Hepatocyte (in vitro differentiated cells): ENCODE data around the gene GAREM2. TPM values are rescaled to one million over a fixed set of nuclear protein-coding genes. Genes with fewer than 3 reads are reported as not detected.

ENCODE experiments used
- DNase-seq: peaks from one replicate; pipeline ENCODE4 v3.0.0-alpha.2; 2016; ENCODE audit warnings: low spot score
- H2AFZ ChIP-seq: fragments of 200-600 bp; sonication (generic); 2 replicates; pipeline ENCODE4 v1.6.0; 2016; ENCODE audit warnings: antibody characterized with exemption, mild to moderate bottlenecking
- H3K27ac ChIP-seq: fragments of 200-600 bp; sonication (generic); 2 replicates; pipeline ENCODE4 v1.5.1; 2016; ENCODE audit warnings: mild to moderate bottlenecking
- H3K27me3 ChIP-seq: fragments of 200-600 bp; sonication (generic); 2 replicates; pipeline ENCODE4 v1.6.1; 2016
- H3K36me3 ChIP-seq: fragments of 200-600 bp; sonication (generic); replicated peaks from 2 replicates; pipeline ENCODE4 v1.5.1; 2016; ENCODE audit warnings: low read depth; ENCODE audit not compliant: insufficient read depth
- H3K4me1 ChIP-seq: fragments of 200-600 bp; sonication (generic); 2 replicates; pipeline ENCODE4 v1.5.1; 2016; ENCODE audit warnings: mild to moderate bottlenecking, moderate library complexity; ENCODE audit not compliant: insufficient read depth
- H3K4me2 ChIP-seq: fragments of 200-600 bp; sonication (generic); 2 replicates; pipeline ENCODE4 v1.6.0; 2016
- H3K4me3 ChIP-seq: fragments of 200-600 bp; sonication (generic); 2 replicates; pipeline ENCODE4 v1.5.1; 2016; ENCODE audit warnings: mild to moderate bottlenecking
- H3K79me2 ChIP-seq: fragments of 200-600 bp; sonication (generic); 2 replicates; pipeline ENCODE4 v1.6.0; 2017; ENCODE audit warnings: mild to moderate bottlenecking
- H3K9me2 ChIP-seq: fragments of 200-600 bp; sonication (generic); replicated peaks from 2 replicates; pipeline ENCODE4 v1.6.0; 2017; ENCODE audit warnings: mild to moderate bottlenecking; ENCODE audit not compliant: insufficient read depth
- H3K9me3 ChIP-seq: fragments of 200-600 bp; sonication (generic); 2 replicates; pipeline ENCODE4 v1.5.1; 2016; ENCODE audit warnings: low read depth, mild to moderate bottlenecking
- H4K20me1 ChIP-seq: fragments of 200-600 bp; sonication (generic); 2 replicates; pipeline ENCODE4 v1.6.0; 2016; ENCODE audit warnings: mild to moderate bottlenecking; ENCODE audit not compliant: insufficient read depth, poor library complexity, severe bottlenecking
- CTCF ChIP-seq: fragments of 200-600 bp; sonication (generic); IDR thresholded peaks from 2 replicates; pipeline ENCODE4 v1.5.1; 2016; ENCODE audit warnings: antibody characterized with exemption, mild to moderate bottlenecking; ENCODE audit not compliant: poor library complexity
- EZH2 ChIP-seq: fragments of 200-600 bp; sonication (generic); IDR thresholded peaks from 2 replicates; pipeline ENCODE4 v1.6.1; 2016; ENCODE audit warnings: antibody characterized with exemption, mild to moderate bottlenecking, borderline replicate concordance
- EZH2phosphoT487 ChIP-seq: fragments of 200-600 bp; sonication (generic); IDR thresholded peaks from one replicate; pipeline ENCODE4 v1.6.1; 2018; ENCODE audit warnings: antibody characterized with exemption, mild to moderate bottlenecking, low read depth, moderate library complexity; ENCODE audit not compliant: unreplicated experiment, severe bottlenecking
- WGBS: methylation state at CpG from one replicate; pipeline ENCODE4 v1.1.6; 2016; ENCODE audit warnings: low lambda C conversion rate; ENCODE audit errors: missing lambda C conversion rate; 5-methylcytosine and 5-hydroxymethylcytosine counted together
- polyA plus RNA-seq: library from polyadenylated mRNA; unstranded; fragments of >200 nt; fragmentation: Nextera tagmentation; extraction: Ambion mirVana; gene quantifications from 2 replicates; pipeline ENCODE4 v1.2.1, GENCODE V29; 2016
- total RNA-seq: library from RNA; depleted of rRNA; stranded (reverse); fragments of >200 nt; gene quantifications from 2 replicates; pipeline ENCODE4 v1.2.3, GENCODE V29; 2014

GAREM2 gene
- total and polyA plus RNA-seq, 2 experiments from 2014 or later: 4.7 to 5.1 TPM

DNA sequence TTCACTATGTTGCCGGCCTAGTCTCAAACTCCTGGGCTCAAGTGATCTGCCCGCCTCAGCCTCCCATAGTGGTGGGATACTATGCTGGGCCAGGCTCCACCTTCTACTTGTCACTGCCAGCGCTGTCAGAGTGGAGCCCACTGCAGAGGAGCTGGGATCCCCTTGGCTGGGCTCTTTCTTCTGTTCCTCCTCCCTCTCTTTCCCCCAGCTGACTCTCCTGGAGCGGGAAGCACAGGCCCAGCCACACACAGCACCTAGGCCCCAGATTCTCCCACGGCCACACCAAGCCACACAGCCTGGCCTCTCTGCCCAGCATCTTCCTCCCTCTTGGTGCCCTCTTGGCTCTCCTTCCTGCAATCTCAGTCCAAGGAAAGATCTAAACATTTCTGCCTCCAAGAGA is 3.7 kb upstream of the GAREM2 start:
- no peak overlapping the region for H2AFZ ChIP-seq
- peaks cover 7% of the 10 kb centered on the region for H3K27me3 ChIP-seq
- H4K20me1 ChIP-seq: no peaks in the 10 kb centered on the region
- no peak for TF ChIP-seq CTCF
- no peak for TF ChIP-seq EZH2phosphoT487
- no peak for TF ChIP-seq EZH2
- no peak overlapping the region for H3K4me2 ChIP-seq
- no peak overlapping the region for H3K27ac ChIP-seq
- no peaks in the 10 kb centered on the region for H3K9me2 ChIP-seq
- no peak for DNase-seq
- no peaks in the 10 kb centered on the region for H3K79me2 ChIP-seq
- no peaks in the 10 kb centered on the region for H3K9me3 ChIP-seq
- no peaks in the 10 kb centered on the region for H3K36me3 ChIP-seq
- no peaks in the 10 kb centered on the region for H3K4me1 ChIP-seq
- WGBS: 94% methylated on average over 5 of the region's 5 CpGs
- no peak overlapping the region for H3K4me3 ChIP-seq

GRCh38 chr2:26169681-26170414 is 3.0 kb upstream of the GAREM2 start:
- no peaks in the 10 kb centered on the region for H3K4me1 ChIP-seq
- no peaks in the 10 kb centered on the region for H3K9me3 ChIP-seq
- H2AFZ ChIP-seq: no peak overlapping the region
- no peaks in the 10 kb centered on the region for H4K20me1 ChIP-seq
- DNase-seq: no peak
- H3K4me2 ChIP-seq: no peak overlapping the region
- TF ChIP-seq EZH2phosphoT487: no peak
- no peak for TF ChIP-seq EZH2
- no peak for TF ChIP-seq CTCF
- peaks cover 12% of the 10 kb centered on the region for H3K27me3 ChIP-seq
- H3K27ac ChIP-seq: no peak overlapping the region
- H3K79me2 ChIP-seq: no peaks in the 10 kb centered on the region
- 89% methylated on average over 14 of the region's 14 CpGs for WGBS
- no peak overlapping the region for H3K4me3 ChIP-seq
- H3K9me2 ChIP-seq: no peaks in the 10 kb centered on the region
- no peaks in the 10 kb centered on the region for H3K36me3 ChIP-seq

GRCh38 chr2:26170795-26171194 is 2.1 kb upstream of the GAREM2 start:
- no peak for DNase-seq
- Histone ChIP-seq H3K4me3 (no peak overlapping the region), H2AFZ (no peak overlapping the region), H3K79me2 (no peaks in the 10 kb centered on the region), H3K4me1 (peaks cover 2% of the 10 kb centered on the region), H4K20me1 (no peaks in the 10 kb centered on the region), H3K36me3 (no peaks in the 10 kb centered on the region), H3K4me2 (no peak overlapping the region), H3K27me3 (peaks cover 12% of the 10 kb centered on the region), H3K27ac (no peak overlapping the region), H3K9me3 (no peaks in the 10 kb centered on the region), H3K9me2 (no peaks in the 10 kb centered on the region)
- WGBS: 90% methylated on average over 9 of the region's 9 CpGs
- TF ChIP-seq EZH2 (no peak), CTCF (no peak), EZH2phosphoT487 (no peak)
